ENCODE measurements around the gene ADSS1.

ADSS1 gene

GRCh38 chr14:104687601-104688504 lies 36.2 kb upstream of the ADSS1 start:
- DNase-seq (ENCODE audit: low spot score): no peak

GRCh38 chr14:104688505-104689108 lies 35.4 kb upstream of the ADSS1 start:
- DNase-seq (ENCODE audit: low spot score): no peak

GRCh38 chr14:104689109-104689880 lies 34.7 kb upstream of the ADSS1 start, which contains the start of gene INF2:
Gene INF2 (plus strand): TSS chr14:104689618. CDS start chr14:104701366, 11,748 bp downstream.
- peak; percentile 76 for DNase-seq (ENCODE audit: low spot score)

GRCh38 chr14:104689881-104690711 lies 33.9 kb upstream of the ADSS1 start:
- no peak for DNase-seq (ENCODE audit: low spot score)

- DNase-seq (ENCODE audit: low spot score): peak; percentile 73
Measured at GRCh38 chr14:104690861-104691455, 33.1 kb upstream of the ADSS1 start.

- DNase-seq (ENCODE audit: low spot score): no peak
Measured at GRCh38 chr14:104691546-104692260, 32.3 kb upstream of the ADSS1 start.

- DNase-seq (ENCODE audit: low spot score): no peak
Measured at GRCh38 chr14:104692261-104692938, 31.6 kb upstream of the ADSS1 start.

- DNase-seq (ENCODE audit: low spot score): no peak
Measured at GRCh38 chr14:104692939-104693315, 31.1 kb upstream of the ADSS1 start.

GRCh38 chr14:104693482-104694431 lies 30.3 kb upstream of the ADSS1 start:
- DNase-seq (ENCODE audit: low spot score): no peak

- DNase-seq (ENCODE audit: low spot score): peak; percentile 93
Measured at GRCh38 chr14:104694475-104694950, 29.5 kb upstream of the ADSS1 start.

GRCh38 chr14:104694991-104695659 lies 28.9 kb upstream of the ADSS1 start:
- no peak for DNase-seq (ENCODE audit: low spot score)

- no peak for DNase-seq (ENCODE audit: low spot score)
Measured at GRCh38 chr14:104695660-104696000, 28.4 kb upstream of the ADSS1 start.

- DNase-seq (ENCODE audit: low spot score): peak; percentile 71
Measured at GRCh38 chr14:104696671-104697316, 27.2 kb upstream of the ADSS1 start.

GRCh38 chr14:104697317-104697703 lies 26.7 kb upstream of the ADSS1 start:
- no peak for DNase-seq (ENCODE audit: low spot score)

GRCh38 chr14:104697892-104698583 lies 26.0 kb upstream of the ADSS1 start:
- DNase-seq (ENCODE audit: low spot score): peak; percentile 78

- no peak for DNase-seq (ENCODE audit: low spot score)
Measured at GRCh38 chr14:104698688-104699425, 25.2 kb upstream of the ADSS1 start.

GRCh38 chr14:104699426-104699748 lies 24.6 kb upstream of the ADSS1 start:
- DNase-seq (ENCODE audit: low spot score): no peak
